Measurements from ENCODE around the gene MYH11.
"Not testable (repeated sequence)": the region's sequence is repeated elsewhere in the genome, so short reads cannot be mapped to it uniquely, and the experiment has no call there.

The MYH11 gene

GRCh38 chr16:15843635-15844279 lies 13.1 kb downstream of the MYH11 start:
- no peak for DNase-seq (ENCODE audit: low spot score)

GRCh38 chr16:15839204-15839603 lies 17.6 kb downstream of the MYH11 start:
- DNase-seq (ENCODE audit: low spot score), result not testable (repeated sequence)

- no peak for DNase-seq (ENCODE audit: low spot score)
Measured at GRCh38 chr16:15837761-15838160, 19.1 kb downstream of the MYH11 start.

GRCh38 chr16:15836965-15837611 lies 19.7 kb downstream of the MYH11 start:
- DNase-seq (ENCODE audit: low spot score), result no peak

- no peak for DNase-seq (ENCODE audit: low spot score)
Measured at GRCh38 chr16:15836074-15836473, 20.8 kb downstream of the MYH11 start.

GRCh38 chr16:15835136-15835878 lies 21.5 kb downstream of the MYH11 start:
- DNase-seq (ENCODE audit: low spot score), result no peak

GRCh38 chr16:15834502-15834901 lies 22.3 kb downstream of the MYH11 start:
- DNase-seq (ENCODE audit: low spot score), result no peak

GRCh38 chr16:15833541-15833940 lies 23.3 kb downstream of the MYH11 start:
- DNase-seq (ENCODE audit: low spot score), result peak; percentile 75

GRCh38 chr16:15832241-15832640 lies 24.6 kb downstream of the MYH11 start:
- DNase-seq (ENCODE audit: low spot score), result no peak

- no peak for DNase-seq (ENCODE audit: low spot score)
Measured at GRCh38 chr16:15830832-15831451, 25.9 kb downstream of the MYH11 start.

GRCh38 chr16:15829460-15829859 lies 27.4 kb downstream of the MYH11 start:
- peak; percentile 68 for DNase-seq (ENCODE audit: low spot score)

GRCh38 chr16:15827709-15828343 lies 29.0 kb downstream of the MYH11 start:
- DNase-seq (ENCODE audit: low spot score), result no peak

- DNase-seq (ENCODE audit: low spot score), result no peak
Measured at GRCh38 chr16:15827299-15827698, 29.5 kb downstream of the MYH11 start.

GRCh38 chr16:15825750-15826305 lies 31.0 kb downstream of the MYH11 start:
- no peak for DNase-seq (ENCODE audit: low spot score)

GRCh38 chr16:15822957-15823356 lies 33.9 kb downstream of the MYH11 start:
- DNase-seq (ENCODE audit: low spot score), result no peak

- no peak for DNase-seq (ENCODE audit: low spot score)
Measured at GRCh38 chr16:15820837-15821236, 36.0 kb downstream of the MYH11 start.

- DNase-seq (ENCODE audit: low spot score), result no peak
Measured at GRCh38 chr16:15819046-15819445, 37.8 kb downstream of the MYH11 start.

- no peak for DNase-seq (ENCODE audit: low spot score)
Measured at GRCh38 chr16:15817446-15817845, 39.4 kb downstream of the MYH11 start.

- no peak for DNase-seq (ENCODE audit: low spot score)
Measured at GRCh38 chr16:15816228-15816627, 40.6 kb downstream of the MYH11 start.

- DNase-seq (ENCODE audit: low spot score), result not testable (repeated sequence)
Measured at GRCh38 chr16:15812401-15812750, 44.5 kb downstream of the MYH11 start.
